GM23338 (cell line): Measurements from ENCODE around the gene GSC2. TPM values are rescaled to one million over a fixed set of nuclear protein-coding genes. Genes with fewer than 3 reads are reported as not detected.

Experiments
- ATAC-seq: fragments of 200-7000 bp; cut with Tn5 transposase; 3 replicates; pipeline ENCODE4 v1.9.1; 2020
- DNase-seq: peaks from one replicate; pipeline ENCODE4 v3.0.0-alpha.2; 2015; ENCODE audit warnings: low spot score
- H2AFZ ChIP-seq: fragments of 200-600 bp; sonication (generic); 2 replicates; pipeline ENCODE4 v1.8.0; 2016; ENCODE audit warnings: antibody characterized with exemption, mild to moderate bottlenecking, moderate library complexity
- H3F3A ChIP-seq: fragments of 200-600 bp; sonication (generic); replicated peaks from 2 replicates; pipeline ENCODE4 v1.8.0; 2017; ENCODE audit warnings: antibody characterized with exemption, mixed run types, low read depth
- H3K27ac ChIP-seq: fragments of 200-600 bp; sonication (generic); 2 replicates; pipeline ENCODE4 v1.6.1; 2016; ENCODE audit warnings: low read depth
- H3K27me3 ChIP-seq: fragments of 200-600 bp; sonication (generic); 2 replicates; pipeline ENCODE4 v1.8.0; 2016; ENCODE audit warnings: mild to moderate bottlenecking, mixed run types, moderate library complexity; ENCODE audit not compliant: insufficient read depth
- H3K36me3 ChIP-seq: fragments of 200-600 bp; sonication (generic); 2 replicates; pipeline ENCODE4 v1.8.0; 2016; ENCODE audit warnings: mild to moderate bottlenecking; ENCODE audit not compliant: insufficient read depth
- H3K4me1 ChIP-seq: fragments of 200-600 bp; sonication (generic); 2 replicates; pipeline ENCODE4 v1.8.0; 2016; ENCODE audit warnings: mild to moderate bottlenecking, moderate library complexity; ENCODE audit not compliant: insufficient read depth
- H3K4me2 ChIP-seq: fragments of 200-600 bp; sonication (generic); 2 replicates; pipeline ENCODE4 v1.7.1; 2017; ENCODE audit warnings: mixed run types
- H3K4me3 ChIP-seq: fragments of 200-600 bp; sonication (generic); 2 replicates; pipeline ENCODE4 v1.6.1; 2016; ENCODE audit warnings: mixed run types
- H3K79me2 ChIP-seq: fragments of 200-600 bp; sonication (generic); replicated peaks from 2 replicates; pipeline ENCODE4 v1.8.0; 2017; ENCODE audit warnings: mild to moderate bottlenecking; ENCODE audit not compliant: insufficient read depth
- H3K9me2 ChIP-seq: fragments of 200-600 bp; sonication (generic); 2 replicates; pipeline ENCODE4 v1.8.0; 2017; ENCODE audit not compliant: insufficient read depth
- H4K20me1 ChIP-seq: fragments of 200-600 bp; sonication (generic); replicated peaks from 2 replicates; pipeline ENCODE4 v1.8.0; 2017; ENCODE audit warnings: mild to moderate bottlenecking; ENCODE audit not compliant: insufficient read depth
- H3K27ac Mint-ChIP-seq: 2 replicates; pipeline ENCODE4 v1.8.0; 2020; ENCODE audit warnings: inconsistent platforms, mild to moderate bottlenecking, moderate library complexity, mixed read lengths
- H3K27me3 Mint-ChIP-seq: 3 replicates; pipeline ENCODE4 v1.8.0; 2022; ENCODE audit warnings: low read depth, mild to moderate bottlenecking, moderate library complexity, mixed read lengths, inconsistent platforms; ENCODE audit not compliant: insufficient read depth, poor library complexity
- H3K36me3 Mint-ChIP-seq: 3 replicates; pipeline ENCODE4 v1.8.0; 2021; ENCODE audit warnings: low read depth, mild to moderate bottlenecking, inconsistent platforms, moderate library complexity, mixed read lengths
- H3K4me1 Mint-ChIP-seq: 3 replicates; pipeline ENCODE4 v1.8.0; 2020; ENCODE audit warnings: mild to moderate bottlenecking, inconsistent platforms, mixed read lengths
- H3K4me3 Mint-ChIP-seq: 3 replicates; pipeline ENCODE4 v1.8.0; 2021; ENCODE audit warnings: moderate library complexity, mild to moderate bottlenecking, inconsistent platforms, mixed read lengths
- H3K9me3 Mint-ChIP-seq: 3 replicates; pipeline ENCODE4 v1.8.0; 2020; ENCODE audit warnings: moderate library complexity, mild to moderate bottlenecking, inconsistent platforms, mixed read lengths
- CREB1 ChIP-seq: fragments of 250-450 bp; sonication (Bioruptor Pico); IDR thresholded peaks from 2 replicates; pipeline ENCODE4 v1.5.0; 2020; ENCODE audit warnings: low read depth, mild to moderate bottlenecking, moderate library complexity
- EZH2 ChIP-seq: fragments of 200-600 bp; sonication (generic); IDR thresholded peaks from one replicate; pipeline ENCODE4 v1.8.0; 2017; ENCODE audit warnings: antibody characterized with exemption, mild to moderate bottlenecking, low read depth; ENCODE audit not compliant: unreplicated experiment
- JUNB ChIP-seq: IDR thresholded peaks from one replicate; pipeline ENCODE4 v1.6.1; 2016; ENCODE audit warnings: antibody characterized with exemption; ENCODE audit not compliant: unreplicated experiment
- polyA plus RNA-seq: library from polyadenylated mRNA; unstranded; fragments of >200 nt; fragmentation: Nextera tagmentation; extraction: Ambion mirVana; gene quantifications from 2 replicates; pipeline ENCODE4 v1.2.1, GENCODE V29; 2016
- total RNA-seq: library from RNA; depleted of rRNA; stranded (reverse); fragments of >200 nt; shearing (Covaris generic); gene quantifications from 2 replicates; pipeline ENCODE4 v1.2.3, GENCODE V29; 2014
- TF ChIP-seq, protein P1 (sequence below): IDR thresholded peaks from one replicate; pipeline ENCODE4 v1.6.1; 2018; ENCODE audit warnings: antibody characterized with exemption; ENCODE audit not compliant: unreplicated experiment
- TF ChIP-seq, protein P2 (sequence below), 2 experiments: fragments of 200-600 bp in 1 of 2; sonication (generic) in 1 of 2; conservative IDR thresholded peaks; 2 replicates each; pipeline versions ENCODE4 v1.5.1 to v1.6.1; 2016 to 2017; ENCODE audit warnings: antibody characterized with exemption in 2 of 2, low read depth in 2 of 2, mild to moderate bottlenecking in 2 of 2, moderate library complexity in 1 of 2
- TF ChIP-seq, protein P3 (sequence below): fragments of 250-450 bp; sonication (Bioruptor Pico); IDR thresholded peaks from 2 replicates; pipeline ENCODE4 v1.5.0; 2020; ENCODE audit warnings: mild to moderate bottlenecking, moderate library complexity

Gene GSC2
- total and polyA plus RNA-seq, 2 experiments from 2014 or later = not detected

DNA sequence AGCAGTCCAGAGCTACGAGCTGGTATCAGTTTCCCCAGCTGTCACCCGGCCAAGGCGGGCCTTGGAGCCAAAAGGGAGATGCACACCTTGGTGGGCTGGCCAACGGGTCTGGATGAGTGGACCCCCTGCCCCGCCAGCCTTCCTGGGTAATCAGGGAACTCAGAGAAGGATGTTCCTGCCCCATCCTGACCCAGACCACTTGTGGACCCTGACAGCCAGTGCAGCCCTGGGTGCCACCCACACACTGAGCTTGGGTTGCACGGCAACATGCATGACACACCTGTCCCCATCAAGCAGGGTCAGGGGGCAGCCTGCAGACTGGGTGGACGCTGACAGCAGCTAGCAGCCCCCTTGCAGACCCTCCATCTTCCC, 19.8 kb upstream of the GSC2 start:
- no peak overlapping the region for H3K27ac Mint-ChIP-seq
- H3K4me2 ChIP-seq = peak overlapping the region; percentile 94
- peaks cover 19% of the 10 kb centered on the region for H3K4me1 ChIP-seq
- DNase-seq (no peak), ATAC-seq (no peak)
- H4K20me1 ChIP-seq = peaks cover 7% of the 10 kb centered on the region
- no peak overlapping the region for H3K27ac ChIP-seq
- H3F3A ChIP-seq = peaks cover 22% of the 10 kb centered on the region
- no peaks in the 10 kb centered on the region for H3K9me2 ChIP-seq
- peaks cover 72% of the 10 kb centered on the region for H3K27me3 Mint-ChIP-seq
- peaks cover 50% of the 10 kb centered on the region for H3K27me3 ChIP-seq
- peak overlapping the region; percentile 94; the same call in 2 of the 3 replicates for H3K4me3 Mint-ChIP-seq
- H3K4me3 ChIP-seq = peak overlapping the region; percentile 69
- peaks cover 20% of the 10 kb centered on the region for H3K79me2 ChIP-seq
- no peaks in the 10 kb centered on the region for H3K36me3 ChIP-seq
- H3K9me3 Mint-ChIP-seq = no peaks in the 10 kb centered on the region; the same call in 1 of the 3 replicates
- TF ChIP-seq, protein P1, sequence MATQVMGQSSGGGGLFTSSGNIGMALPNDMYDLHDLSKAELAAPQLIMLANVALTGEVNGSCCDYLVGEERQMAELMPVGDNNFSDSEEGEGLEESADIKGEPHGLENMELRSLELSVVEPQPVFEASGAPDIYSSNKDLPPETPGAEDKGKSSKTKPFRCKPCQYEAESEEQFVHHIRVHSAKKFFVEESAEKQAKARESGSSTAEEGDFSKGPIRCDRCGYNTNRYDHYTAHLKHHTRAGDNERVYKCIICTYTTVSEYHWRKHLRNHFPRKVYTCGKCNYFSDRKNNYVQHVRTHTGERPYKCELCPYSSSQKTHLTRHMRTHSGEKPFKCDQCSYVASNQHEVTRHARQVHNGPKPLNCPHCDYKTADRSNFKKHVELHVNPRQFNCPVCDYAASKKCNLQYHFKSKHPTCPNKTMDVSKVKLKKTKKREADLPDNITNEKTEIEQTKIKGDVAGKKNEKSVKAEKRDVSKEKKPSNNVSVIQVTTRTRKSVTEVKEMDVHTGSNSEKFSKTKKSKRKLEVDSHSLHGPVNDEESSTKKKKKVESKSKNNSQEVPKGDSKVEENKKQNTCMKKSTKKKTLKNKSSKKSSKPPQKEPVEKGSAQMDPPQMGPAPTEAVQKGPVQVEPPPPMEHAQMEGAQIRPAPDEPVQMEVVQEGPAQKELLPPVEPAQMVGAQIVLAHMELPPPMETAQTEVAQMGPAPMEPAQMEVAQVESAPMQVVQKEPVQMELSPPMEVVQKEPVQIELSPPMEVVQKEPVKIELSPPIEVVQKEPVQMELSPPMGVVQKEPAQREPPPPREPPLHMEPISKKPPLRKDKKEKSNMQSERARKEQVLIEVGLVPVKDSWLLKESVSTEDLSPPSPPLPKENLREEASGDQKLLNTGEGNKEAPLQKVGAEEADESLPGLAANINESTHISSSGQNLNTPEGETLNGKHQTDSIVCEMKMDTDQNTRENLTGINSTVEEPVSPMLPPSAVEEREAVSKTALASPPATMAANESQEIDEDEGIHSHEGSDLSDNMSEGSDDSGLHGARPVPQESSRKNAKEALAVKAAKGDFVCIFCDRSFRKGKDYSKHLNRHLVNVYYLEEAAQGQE = no peak
- TF ChIP-seq EZH2 (no peak), CREB1 (CRISPR knock-in tag) (no peak), JUNB (no peak)
- TF ChIP-seq, protein P2, sequence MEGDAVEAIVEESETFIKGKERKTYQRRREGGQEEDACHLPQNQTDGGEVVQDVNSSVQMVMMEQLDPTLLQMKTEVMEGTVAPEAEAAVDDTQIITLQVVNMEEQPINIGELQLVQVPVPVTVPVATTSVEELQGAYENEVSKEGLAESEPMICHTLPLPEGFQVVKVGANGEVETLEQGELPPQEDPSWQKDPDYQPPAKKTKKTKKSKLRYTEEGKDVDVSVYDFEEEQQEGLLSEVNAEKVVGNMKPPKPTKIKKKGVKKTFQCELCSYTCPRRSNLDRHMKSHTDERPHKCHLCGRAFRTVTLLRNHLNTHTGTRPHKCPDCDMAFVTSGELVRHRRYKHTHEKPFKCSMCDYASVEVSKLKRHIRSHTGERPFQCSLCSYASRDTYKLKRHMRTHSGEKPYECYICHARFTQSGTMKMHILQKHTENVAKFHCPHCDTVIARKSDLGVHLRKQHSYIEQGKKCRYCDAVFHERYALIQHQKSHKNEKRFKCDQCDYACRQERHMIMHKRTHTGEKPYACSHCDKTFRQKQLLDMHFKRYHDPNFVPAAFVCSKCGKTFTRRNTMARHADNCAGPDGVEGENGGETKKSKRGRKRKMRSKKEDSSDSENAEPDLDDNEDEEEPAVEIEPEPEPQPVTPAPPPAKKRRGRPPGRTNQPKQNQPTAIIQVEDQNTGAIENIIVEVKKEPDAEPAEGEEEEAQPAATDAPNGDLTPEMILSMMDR (conservative IDR thresholded peaks at IDR 0.05; ENCODE audit: low read depth in 2 of 2) = no peak
- TF ChIP-seq, protein P3, sequence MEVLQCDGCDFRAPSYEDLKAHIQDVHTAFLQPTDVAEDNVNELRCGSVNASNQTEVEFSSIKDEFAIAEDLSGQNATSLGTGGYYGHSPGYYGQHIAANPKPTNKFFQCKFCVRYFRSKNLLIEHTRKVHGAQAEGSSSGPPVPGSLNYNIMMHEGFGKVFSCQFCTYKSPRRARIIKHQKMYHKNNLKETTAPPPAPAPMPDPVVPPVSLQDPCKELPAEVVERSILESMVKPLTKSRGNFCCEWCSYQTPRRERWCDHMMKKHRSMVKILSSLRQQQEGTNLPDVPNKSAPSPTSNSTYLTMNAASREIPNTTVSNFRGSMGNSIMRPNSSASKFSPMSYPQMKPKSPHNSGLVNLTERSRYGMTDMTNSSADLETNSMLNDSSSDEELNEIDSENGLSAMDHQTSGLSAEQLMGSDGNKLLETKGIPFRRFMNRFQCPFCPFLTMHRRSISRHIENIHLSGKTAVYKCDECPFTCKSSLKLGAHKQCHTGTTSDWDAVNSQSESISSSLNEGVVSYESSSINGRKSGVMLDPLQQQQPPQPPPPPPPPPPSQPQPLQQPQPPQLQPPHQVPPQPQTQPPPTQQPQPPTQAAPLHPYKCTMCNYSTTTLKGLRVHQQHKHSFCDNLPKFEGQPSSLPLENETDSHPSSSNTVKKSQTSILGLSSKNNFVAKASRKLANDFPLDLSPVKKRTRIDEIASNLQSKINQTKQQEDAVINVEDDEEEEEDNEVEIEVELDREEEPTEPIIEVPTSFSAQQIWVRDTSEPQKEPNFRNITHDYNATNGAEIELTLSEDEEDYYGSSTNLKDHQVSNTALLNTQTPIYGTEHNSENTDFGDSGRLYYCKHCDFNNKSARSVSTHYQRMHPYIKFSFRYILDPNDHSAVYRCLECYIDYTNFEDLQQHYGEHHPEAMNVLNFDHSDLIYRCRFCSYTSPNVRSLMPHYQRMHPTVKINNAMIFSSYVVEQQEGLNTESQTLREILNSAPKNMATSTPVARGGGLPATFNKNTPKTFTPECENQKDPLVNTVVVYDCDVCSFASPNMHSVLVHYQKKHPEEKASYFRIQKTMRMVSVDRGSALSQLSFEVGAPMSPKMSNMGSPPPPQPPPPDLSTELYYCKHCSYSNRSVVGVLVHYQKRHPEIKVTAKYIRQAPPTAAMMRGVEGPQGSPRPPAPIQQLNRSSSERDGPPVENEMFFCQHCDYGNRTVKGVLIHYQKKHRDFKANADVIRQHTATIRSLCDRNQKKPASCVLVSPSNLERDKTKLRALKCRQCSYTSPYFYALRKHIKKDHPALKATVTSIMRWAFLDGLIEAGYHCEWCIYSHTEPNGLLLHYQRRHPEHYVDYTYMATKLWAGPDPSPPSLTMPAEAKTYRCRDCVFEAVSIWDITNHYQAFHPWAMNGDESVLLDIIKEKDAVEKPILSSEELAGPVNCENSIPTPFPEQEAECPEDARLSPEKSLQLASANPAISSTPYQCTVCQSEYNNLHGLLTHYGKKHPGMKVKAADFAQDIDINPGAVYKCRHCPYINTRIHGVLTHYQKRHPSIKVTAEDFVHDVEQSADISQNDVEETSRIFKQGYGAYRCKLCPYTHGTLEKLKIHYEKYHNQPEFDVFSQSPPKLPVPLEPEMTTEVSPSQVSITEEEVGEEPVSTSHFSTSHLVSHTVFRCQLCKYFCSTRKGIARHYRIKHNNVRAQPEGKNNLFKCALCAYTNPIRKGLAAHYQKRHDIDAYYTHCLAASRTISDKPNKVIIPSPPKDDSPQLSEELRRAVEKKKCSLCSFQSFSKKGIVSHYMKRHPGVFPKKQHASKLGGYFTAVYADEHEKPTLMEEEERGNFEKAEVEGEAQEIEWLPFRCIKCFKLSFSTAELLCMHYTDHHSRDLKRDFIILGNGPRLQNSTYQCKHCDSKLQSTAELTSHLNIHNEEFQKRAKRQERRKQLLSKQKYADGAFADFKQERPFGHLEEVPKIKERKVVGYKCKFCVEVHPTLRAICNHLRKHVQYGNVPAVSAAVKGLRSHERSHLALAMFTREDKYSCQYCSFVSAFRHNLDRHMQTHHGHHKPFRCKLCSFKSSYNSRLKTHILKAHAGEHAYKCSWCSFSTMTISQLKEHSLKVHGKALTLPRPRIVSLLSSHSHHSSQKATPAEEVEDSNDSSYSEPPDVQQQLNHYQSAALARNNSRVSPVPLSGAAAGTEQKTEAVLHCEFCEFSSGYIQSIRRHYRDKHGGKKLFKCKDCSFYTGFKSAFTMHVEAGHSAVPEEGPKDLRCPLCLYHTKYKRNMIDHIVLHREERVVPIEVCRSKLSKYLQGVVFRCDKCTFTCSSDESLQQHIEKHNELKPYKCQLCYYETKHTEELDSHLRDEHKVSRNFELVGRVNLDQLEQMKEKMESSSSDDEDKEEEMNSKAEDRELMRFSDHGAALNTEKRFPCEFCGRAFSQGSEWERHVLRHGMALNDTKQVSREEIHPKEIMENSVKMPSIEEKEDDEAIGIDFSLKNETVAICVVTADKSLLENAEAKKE (CRISPR knock-in tag) = no peak
- H3K36me3 Mint-ChIP-seq = peaks cover 11% of the 10 kb centered on the region; the same call in 2 of the 3 replicates
- peaks cover 38% of the 10 kb centered on the region for H3K4me1 Mint-ChIP-seq
- peak overlapping the region; percentile 91 for H2AFZ ChIP-seq
